SU-DHL-6 (cell line): ENCODE results near the gene SLC35E2B.
"Not testable (repeated sequence)": the region's sequence is repeated elsewhere in the genome, so short reads cannot be mapped to it uniquely, and the experiment has no call there.

Experiments used
- H2AFZ ChIP-seq: fragments of 200-600 bp; sonication (generic); 2 replicates; pipeline ENCODE4 v1.6.1; 2014; ENCODE audit warnings: low read depth, mild to moderate bottlenecking, moderate library complexity, mixed read lengths, antibody characterized with exemption, low read length; ENCODE audit not compliant: severe bottlenecking
- H3F3A ChIP-seq: fragments of 200-600 bp; shearing (Covaris generic); 2 replicates; pipeline ENCODE4 v1.6.0; 2016; ENCODE audit warnings: antibody characterized with exemption, mild to moderate bottlenecking; ENCODE audit not compliant: insufficient read depth
- H3K27ac ChIP-seq: fragments of 200-600 bp; sonication (generic); 2 replicates; pipeline ENCODE4 v1.5.1; 2016; ENCODE audit warnings: low read depth, mild to moderate bottlenecking, low read length, moderate library complexity, mixed read lengths
- H3K27me3 ChIP-seq: fragments of 200-600 bp; sonication (generic), shearing (Covaris generic); 2 replicates; pipeline ENCODE4 v1.6.0; 2014; ENCODE audit warnings: mild to moderate bottlenecking, low read length
- H3K36me3 ChIP-seq: fragments of 200-600 bp; sonication (generic); 2 replicates; pipeline ENCODE4 v1.6.1; 2014; ENCODE audit warnings: mild to moderate bottlenecking, low read length, mixed read lengths
- H3K4me2 ChIP-seq: fragments of 300-600, 200-600 bp; shearing (Covaris generic), sonication (generic); 2 replicates; pipeline ENCODE4 v1.6.0; 2014; ENCODE audit warnings: low read length, low read depth, mild to moderate bottlenecking; ENCODE audit not compliant: poor library complexity, severe bottlenecking
- H3K4me3 ChIP-seq: fragments of 200-600 bp; sonication (generic); 2 replicates; pipeline ENCODE4 v1.5.1; 2014; ENCODE audit warnings: antibody characterized with exemption, low read length, mild to moderate bottlenecking, mixed read lengths; ENCODE audit not compliant: insufficient read depth, poor library complexity, severe bottlenecking
- H3K79me2 ChIP-seq: fragments of 200-600 bp; sonication (generic); 2 replicates; pipeline ENCODE4 v1.6.1; 2014; ENCODE audit warnings: mild to moderate bottlenecking, low read length, moderate library complexity; ENCODE audit not compliant: insufficient read depth
- H3K9ac ChIP-seq: fragments of 200-600 bp; sonication (generic); 2 replicates; pipeline ENCODE4 v1.7.0; 2014; ENCODE audit warnings: mild to moderate bottlenecking, low read length
- H3K9me2 ChIP-seq: fragments of 200-600 bp; sonication (generic); replicated peaks from 2 replicates; pipeline ENCODE4 v1.6.1; 2014; ENCODE audit warnings: low read length; ENCODE audit not compliant: insufficient read depth
- H3K9me3 ChIP-seq: fragments of 200-600 bp; sonication (generic); 2 replicates; pipeline ENCODE4 v1.6.1; 2014; ENCODE audit warnings: low read length, mixed read lengths; ENCODE audit not compliant: insufficient read depth
- H4K20me1 ChIP-seq: fragments of 200-600 bp; sonication (generic); 2 replicates; pipeline ENCODE4 v1.6.1; 2014; ENCODE audit warnings: low read depth, mild to moderate bottlenecking, antibody characterized with exemption, low read length, moderate library complexity, mixed read lengths

The SLC35E2B gene

GRCh38 chr1:1647567-1648241 is 44.9 kb downstream of the SLC35E2B start:
- not testable (repeated sequence) for H4K20me1 ChIP-seq, H3K27ac ChIP-seq, H2AFZ ChIP-seq, H3K79me2 ChIP-seq, H3K9me2 ChIP-seq, H3K36me3 ChIP-seq, H3F3A ChIP-seq, H3K27me3 ChIP-seq, H3K4me2 ChIP-seq, H3K9me3 ChIP-seq, H3K9ac ChIP-seq, H3K4me3 ChIP-seq

GRCh38 chr1:1646326-1646725 is 46.3 kb downstream of the SLC35E2B start:
- not testable (repeated sequence) for H3K27me3 ChIP-seq, H3K4me2 ChIP-seq, H2AFZ ChIP-seq, H3K9me2 ChIP-seq, H3K36me3 ChIP-seq, H3K9ac ChIP-seq, H4K20me1 ChIP-seq, H3K79me2 ChIP-seq, H3K9me3 ChIP-seq, H3K27ac ChIP-seq, H3K4me3 ChIP-seq, H3F3A ChIP-seq

GRCh38 chr1:1640711-1641461 is 51.7 kb downstream of the SLC35E2B start:
- not testable (repeated sequence) for H3K36me3 ChIP-seq, H3K4me3 ChIP-seq, H3K4me2 ChIP-seq, H3K9me3 ChIP-seq, H3F3A ChIP-seq, H3K9me2 ChIP-seq, H2AFZ ChIP-seq, H4K20me1 ChIP-seq, H3K9ac ChIP-seq, H3K27me3 ChIP-seq, H3K27ac ChIP-seq, H3K79me2 ChIP-seq

GRCh38 chr1:1640081-1640480 is 52.5 kb downstream of the SLC35E2B start:
- not testable (repeated sequence) for H3K9me3 ChIP-seq, H4K20me1 ChIP-seq, H2AFZ ChIP-seq, H3K4me2 ChIP-seq, H3K27ac ChIP-seq, H3K9ac ChIP-seq, H3K4me3 ChIP-seq, H3K27me3 ChIP-seq, H3K9me2 ChIP-seq, H3K36me3 ChIP-seq, H3F3A ChIP-seq, H3K79me2 ChIP-seq

- not testable (repeated sequence) for H4K20me1 ChIP-seq, H2AFZ ChIP-seq, H3K27ac ChIP-seq, H3F3A ChIP-seq, H3K4me3 ChIP-seq, H3K9me3 ChIP-seq, H3K9ac ChIP-seq, H3K4me2 ChIP-seq, H3K9me2 ChIP-seq, H3K27me3 ChIP-seq, H3K79me2 ChIP-seq, H3K36me3 ChIP-seq
Measured at GRCh38 chr1:1639368-1639767, 53.2 kb downstream of the SLC35E2B start.

GRCh38 chr1:1638528-1638927 is 54.1 kb downstream of the SLC35E2B start:
- not testable (repeated sequence) for H3K79me2 ChIP-seq, H3K27ac ChIP-seq, H3K4me2 ChIP-seq, H2AFZ ChIP-seq, H3K36me3 ChIP-seq, H3K9me2 ChIP-seq, H3K27me3 ChIP-seq, H3K9me3 ChIP-seq, H3F3A ChIP-seq, H3K4me3 ChIP-seq, H4K20me1 ChIP-seq, H3K9ac ChIP-seq

GRCh38 chr1:1637479-1637875 is 55.1 kb downstream of the SLC35E2B start:
- H3K36me3 ChIP-seq, result not testable (repeated sequence)

More at GRCh38 chr1:1637479-1637875, 55.1 kb downstream of the SLC35E2B start:
- not testable (repeated sequence) for H3K9me3 ChIP-seq, H3K27me3 ChIP-seq, H3K27ac ChIP-seq, H4K20me1 ChIP-seq, H3K79me2 ChIP-seq, H2AFZ ChIP-seq, H3F3A ChIP-seq, H3K4me2 ChIP-seq, H3K4me3 ChIP-seq, H3K9ac ChIP-seq, H3K9me2 ChIP-seq
